OCI-LY7 (cell line): ENCODE data around the gene LONRF2. TPM values are rescaled to one million over a fixed set of nuclear protein-coding genes. Genes with fewer than 3 reads are reported as not detected.

Source experiments
- BruUV-seq: library from RNA; stranded (reverse); fragments of 400-500 nt; replicated peaks from 2 replicates; lab custom pipeline; 2021; lab: Mats Ljungman, UMichigan
- CTCF ChIA-PET: fragments of 300-600 bp; sonication (Branson Sonifier 250); formaldehyde crosslinking; loops from one replicate; lab custom pipeline; 2022; ENCODE audit warnings: antibody characterized with exemption; ENCODE audit not compliant: unreplicated experiment; lab: Charles Lee
- POLR2A ChIA-PET: fragments of 300-600 bp; sonication (Branson Sonifier 250); formaldehyde crosslinking; loops from one replicate; lab custom pipeline; 2022; ENCODE audit warnings: antibody characterized with exemption; lab: Charles Lee
- DNase-seq: peaks from one replicate; pipeline ENCODE4 v3.0.0-alpha.2; 2015; ENCODE audit warnings: low spot score
- H2AFZ ChIP-seq: fragments of 200-600 bp; sonication (generic), shearing (Covaris generic); 2 replicates; pipeline ENCODE4 v1.6.1; 2014; ENCODE audit warnings: mild to moderate bottlenecking, antibody characterized with exemption, low read length, moderate library complexity
- H3K27ac ChIP-seq: fragments of 200-600 bp; sonication (generic); 2 replicates; pipeline ENCODE4 v1.5.1; 2014; ENCODE audit warnings: mixed run types, low read depth, mild to moderate bottlenecking, moderate library complexity, low read length, inconsistent platforms; ENCODE audit not compliant: poor library complexity, severe bottlenecking
- H3K36me3 ChIP-seq: fragments of 200-600 bp; sonication (generic); 2 replicates; pipeline ENCODE4 v1.6.1; 2014; ENCODE audit warnings: mild to moderate bottlenecking, antibody characterized with exemption, low read length, moderate library complexity, mixed read lengths; ENCODE audit not compliant: insufficient read depth
- H3K4me1 ChIP-seq: fragments of 200-600 bp; sonication (generic); 2 replicates; pipeline ENCODE4 v1.5.1; 2014; ENCODE audit warnings: mild to moderate bottlenecking, low read length; ENCODE audit not compliant: insufficient read depth, poor library complexity, severe bottlenecking
- H3K4me2 ChIP-seq: fragments of 200-600 bp; sonication (generic); 2 replicates; pipeline ENCODE4 v1.6.1; 2014; ENCODE audit warnings: mild to moderate bottlenecking, low read length
- H3K4me3 ChIP-seq: fragments of 200-600 bp; sonication (generic); 2 replicates; pipeline ENCODE4 v1.5.1; 2014; ENCODE audit warnings: mild to moderate bottlenecking, low read depth, low read length; ENCODE audit not compliant: poor library complexity, severe bottlenecking
- H3K79me2 ChIP-seq: fragments of 200-600 bp; sonication (generic); 2 replicates; pipeline ENCODE4 v1.6.1; 2016; ENCODE audit warnings: low read depth, mild to moderate bottlenecking, low read length, moderate library complexity, mixed read lengths; ENCODE audit not compliant: insufficient read depth
- H3K9me2 ChIP-seq: fragments of 200-600 bp; sonication (generic); 2 replicates; pipeline ENCODE4 v1.6.1; 2016; ENCODE audit warnings: mild to moderate bottlenecking, low read length, mixed read lengths; ENCODE audit not compliant: insufficient read depth
- H3K9me3 ChIP-seq: fragments of 200-600 bp; sonication (generic); 2 replicates; pipeline ENCODE4 v1.6.1; 2014; ENCODE audit warnings: mild to moderate bottlenecking, mixed run types, low read length, mixed read lengths
- H4K20me1 ChIP-seq: fragments of 200-600 bp; sonication (generic); 2 replicates; pipeline ENCODE4 v1.6.1; 2014; ENCODE audit warnings: mild to moderate bottlenecking, antibody characterized with exemption, low read length, moderate library complexity, mixed read lengths; ENCODE audit not compliant: insufficient read depth
- EZH2phosphoT487 ChIP-seq: fragments of 200-600 bp; sonication (generic); IDR thresholded peaks from 2 replicates; pipeline ENCODE4 v1.6.1; 2018; ENCODE audit warnings: low read depth, borderline replicate concordance, mild to moderate bottlenecking, mixed run types, antibody characterized with exemption, low read length, moderate library complexity, mixed read lengths
- intact Hi-C: fragments of 100-400 bp; cut with micrococcal nuclease; formaldehyde crosslinking; loops from one replicate; pipeline ENCODE4 v1.10.0; 2022; ENCODE audit not compliant: unreplicated experiment
- total RNA-seq, 2 experiments: library from RNA; depleted of rRNA in 1 of 2; stranded (reverse); fragments of >200 nt in 1 of 2; shearing (Covaris generic) in 1 of 2; gene quantifications; 2 replicates each; pipeline ENCODE4 v1.2.3, GENCODE V29; 2014 to 2022
- TF ChIP-seq, protein P1 (sequence below): fragments of 200-600 bp; sonication (generic); conservative IDR thresholded peaks from 2 replicates; pipeline ENCODE4 v1.5.1; 2014; ENCODE audit warnings: mild to moderate bottlenecking, antibody characterized with exemption, low read length, moderate library complexity, mixed read lengths

The LONRF2 gene
- total RNA-seq, 2 experiments from 2014 or later = not detected

DNA sequence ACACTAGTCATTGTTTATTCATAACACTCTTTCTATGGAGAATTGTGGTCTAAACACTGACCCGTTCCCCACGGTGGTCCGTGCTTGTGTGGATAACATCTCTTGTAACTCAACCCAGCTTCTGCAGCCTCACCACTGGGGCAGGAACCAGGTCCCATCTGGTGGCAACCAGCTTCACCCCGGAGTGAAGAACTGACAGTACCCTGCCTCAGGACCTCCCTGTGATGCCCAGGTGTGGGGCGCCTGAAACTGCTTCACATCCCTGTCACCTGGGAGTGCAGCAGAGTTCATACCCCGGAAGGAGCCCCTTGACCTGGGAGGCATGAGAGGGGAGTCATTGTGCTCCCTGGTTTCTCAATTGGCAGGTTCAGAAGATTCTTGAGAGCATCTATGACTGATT, 81.1 kb downstream of the LONRF2 start:
- H4K20me1 ChIP-seq = no peaks in the 10 kb centered on the region; the same call in 1 of the 2 replicates
- BruUV-seq = no TSS peak
- DNase-seq = no peak
- POLR2A ChIA-PET = no interaction called here
- no peak for TF ChIP-seq EZH2phosphoT487
- TF ChIP-seq, protein P1, sequence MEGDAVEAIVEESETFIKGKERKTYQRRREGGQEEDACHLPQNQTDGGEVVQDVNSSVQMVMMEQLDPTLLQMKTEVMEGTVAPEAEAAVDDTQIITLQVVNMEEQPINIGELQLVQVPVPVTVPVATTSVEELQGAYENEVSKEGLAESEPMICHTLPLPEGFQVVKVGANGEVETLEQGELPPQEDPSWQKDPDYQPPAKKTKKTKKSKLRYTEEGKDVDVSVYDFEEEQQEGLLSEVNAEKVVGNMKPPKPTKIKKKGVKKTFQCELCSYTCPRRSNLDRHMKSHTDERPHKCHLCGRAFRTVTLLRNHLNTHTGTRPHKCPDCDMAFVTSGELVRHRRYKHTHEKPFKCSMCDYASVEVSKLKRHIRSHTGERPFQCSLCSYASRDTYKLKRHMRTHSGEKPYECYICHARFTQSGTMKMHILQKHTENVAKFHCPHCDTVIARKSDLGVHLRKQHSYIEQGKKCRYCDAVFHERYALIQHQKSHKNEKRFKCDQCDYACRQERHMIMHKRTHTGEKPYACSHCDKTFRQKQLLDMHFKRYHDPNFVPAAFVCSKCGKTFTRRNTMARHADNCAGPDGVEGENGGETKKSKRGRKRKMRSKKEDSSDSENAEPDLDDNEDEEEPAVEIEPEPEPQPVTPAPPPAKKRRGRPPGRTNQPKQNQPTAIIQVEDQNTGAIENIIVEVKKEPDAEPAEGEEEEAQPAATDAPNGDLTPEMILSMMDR = no peak
- no peaks in the 10 kb centered on the region for H3K79me2 ChIP-seq
- no peak overlapping the region for H3K27ac ChIP-seq
- no peaks in the 10 kb centered on the region for H3K9me2 ChIP-seq
- intact Hi-C loops = loop anchor here (5.0 to 10.0 kb wide), 3 partner anchors 129 to 516 kb away; no protein-coding TSS in a partner anchor
- H3K4me2 ChIP-seq = no peak overlapping the region
- no peak overlapping the region for H2AFZ ChIP-seq
- H3K36me3 ChIP-seq = no peaks in the 10 kb centered on the region
- no peaks in the 10 kb centered on the region for H3K9me3 ChIP-seq
- CTCF ChIA-PET = no interaction called here
- H3K4me3 ChIP-seq = no peak overlapping the region
- peaks cover 50% of the 10 kb centered on the region for H3K4me1 ChIP-seq

DNA sequence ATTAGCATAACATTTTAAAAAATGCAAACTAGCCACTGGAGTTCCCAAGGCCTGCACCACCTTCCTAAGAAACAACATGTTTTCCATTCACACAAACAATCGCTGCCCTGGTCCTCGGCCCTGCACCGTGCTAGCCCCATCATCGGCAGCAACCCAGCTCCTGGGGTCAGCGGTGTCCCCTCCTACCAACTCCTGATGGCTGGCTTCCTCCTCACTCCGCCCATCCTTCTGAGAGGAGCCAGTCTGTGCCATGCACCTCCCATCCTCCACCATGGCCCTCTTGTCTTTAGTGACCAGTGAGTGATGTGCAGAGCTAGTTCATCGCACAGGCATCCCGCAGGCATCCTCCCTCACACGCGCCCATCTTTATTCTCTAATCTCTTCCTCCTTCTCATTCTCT, 81.9 kb downstream of the LONRF2 start:
- Histone ChIP-seq H2AFZ (no peak overlapping the region), H3K4me3 (no peak overlapping the region), H3K79me2 (no peaks in the 10 kb centered on the region), H3K36me3 (no peaks in the 10 kb centered on the region), H4K20me1 (no peaks in the 10 kb centered on the region; the same call in 1 of the 2 replicates), H3K4me2 (no peak overlapping the region), H3K27ac (no peak overlapping the region), H3K9me3 (no peaks in the 10 kb centered on the region), H3K4me1 (peaks cover 50% of the 10 kb centered on the region), H3K9me2 (no peaks in the 10 kb centered on the region)
- no peak for DNase-seq
- no TSS peak for BruUV-seq
- ChIA-PET CTCF (interaction anchor here (0.8 kb wide), 1 partner anchor 128 kb away, joined by 4 read pairs; no protein-coding TSS in a partner anchor), POLR2A (no interaction called here)
- TF ChIP-seq, protein P1 = no peak
- no peak for TF ChIP-seq EZH2phosphoT487
- intact Hi-C loops = loop anchor here (5.0 to 10.0 kb wide), 3 partner anchors 128 to 516 kb away; no protein-coding TSS in a partner anchor

DNA sequence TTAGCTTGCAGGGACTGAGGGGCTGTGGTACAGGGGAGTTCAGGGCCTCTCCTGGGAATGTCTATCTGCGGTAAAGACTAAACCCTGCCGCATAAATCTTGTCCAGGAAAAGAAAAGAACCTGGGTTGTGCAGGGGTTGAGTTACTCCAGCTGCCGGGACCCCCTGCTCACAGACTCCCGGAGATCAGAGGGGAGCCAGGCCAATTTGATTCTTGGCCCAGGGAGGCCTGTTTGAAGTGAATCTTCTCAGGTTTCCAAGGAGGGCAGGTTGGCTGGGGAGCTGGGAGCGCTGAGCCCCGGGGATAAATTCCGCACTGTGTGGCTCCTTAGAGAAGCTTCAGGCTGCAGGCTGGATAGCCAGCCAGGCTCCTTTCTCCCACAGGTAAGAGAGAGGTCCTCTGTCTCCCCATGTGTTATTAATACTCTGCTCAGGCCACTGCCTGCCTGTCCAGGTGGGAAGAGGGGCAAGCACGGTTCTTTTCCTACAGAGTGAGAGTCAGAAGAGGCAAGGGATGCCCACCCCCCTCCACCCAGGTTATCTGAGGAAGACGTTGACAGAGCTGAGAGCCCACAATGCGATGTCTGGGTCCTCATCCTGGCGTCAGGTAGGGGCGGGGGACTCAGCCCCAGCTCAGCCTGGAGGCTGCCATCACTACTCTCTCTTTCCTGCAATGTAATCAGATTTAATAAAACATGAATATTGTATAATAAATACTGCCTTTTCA, 82.7 kb downstream of the LONRF2 start:
- Histone ChIP-seq H3K9me3 (no peaks in the 10 kb centered on the region), H2AFZ (no peak overlapping the region), H3K4me2 (no peak overlapping the region), H3K9me2 (no peaks in the 10 kb centered on the region), H3K27ac (no peak overlapping the region), H3K79me2 (no peaks in the 10 kb centered on the region), H4K20me1 (no peaks in the 10 kb centered on the region; the same call in 1 of the 2 replicates), H3K4me1 (peaks cover 50% of the 10 kb centered on the region), H3K4me3 (no peak overlapping the region), H3K36me3 (no peaks in the 10 kb centered on the region)
- intact Hi-C loops = loop anchor here (5.0 to 10.0 kb wide), 3 partner anchors 127 to 515 kb away; no protein-coding TSS in a partner anchor
- CTCF ChIA-PET = interaction anchor here (0.8 kb wide), 1 partner anchor 128 kb away, joined by 4 read pairs; no protein-coding TSS in a partner anchor
- BruUV-seq = no TSS peak
- POLR2A ChIA-PET = no interaction called here
- no peak for DNase-seq
- no peak for TF ChIP-seq EZH2phosphoT487
- TF ChIP-seq, protein P1 = no peak
